ENCODE measurements around the gene TOP1.

DNA sequence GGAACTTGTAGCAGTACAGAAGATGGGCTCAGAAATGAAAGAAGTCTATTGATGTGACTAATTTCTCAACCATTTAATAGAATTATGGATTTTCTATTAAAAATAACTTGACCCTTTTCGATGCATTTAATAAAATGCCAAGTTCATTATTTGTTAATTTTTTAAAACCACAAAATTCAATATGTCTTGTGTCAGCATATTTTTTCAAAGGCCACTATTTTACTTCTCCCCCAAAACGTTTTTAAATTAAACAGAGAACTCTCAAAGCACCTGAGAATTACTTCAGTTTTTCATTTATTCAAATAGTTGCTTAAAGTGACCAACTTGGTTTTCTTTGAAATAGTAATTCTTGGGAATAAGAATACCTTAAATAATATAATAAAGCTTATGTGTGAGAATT, 8.6 kb downstream of the TOP1 start:
- TF ChIP-seq POLR2A (IDR thresholded peaks at IDR 0.05; ENCODE audit: low read length) (no peak), KDM1A (IDR thresholded peaks at IDR 0.05; ENCODE audit: low read depth) (no peak), JUNB (IDR thresholded peaks at IDR 0.05) (no peak), SMC3 (IDR thresholded peaks at IDR 0.05) (no peak), RAD21 (conservative IDR thresholded peaks at IDR 0.05 in 1 of 2, IDR thresholded peaks at IDR 0.05 in 1 of 2) (no peak)
- TF ChIP-seq, protein P1, sequence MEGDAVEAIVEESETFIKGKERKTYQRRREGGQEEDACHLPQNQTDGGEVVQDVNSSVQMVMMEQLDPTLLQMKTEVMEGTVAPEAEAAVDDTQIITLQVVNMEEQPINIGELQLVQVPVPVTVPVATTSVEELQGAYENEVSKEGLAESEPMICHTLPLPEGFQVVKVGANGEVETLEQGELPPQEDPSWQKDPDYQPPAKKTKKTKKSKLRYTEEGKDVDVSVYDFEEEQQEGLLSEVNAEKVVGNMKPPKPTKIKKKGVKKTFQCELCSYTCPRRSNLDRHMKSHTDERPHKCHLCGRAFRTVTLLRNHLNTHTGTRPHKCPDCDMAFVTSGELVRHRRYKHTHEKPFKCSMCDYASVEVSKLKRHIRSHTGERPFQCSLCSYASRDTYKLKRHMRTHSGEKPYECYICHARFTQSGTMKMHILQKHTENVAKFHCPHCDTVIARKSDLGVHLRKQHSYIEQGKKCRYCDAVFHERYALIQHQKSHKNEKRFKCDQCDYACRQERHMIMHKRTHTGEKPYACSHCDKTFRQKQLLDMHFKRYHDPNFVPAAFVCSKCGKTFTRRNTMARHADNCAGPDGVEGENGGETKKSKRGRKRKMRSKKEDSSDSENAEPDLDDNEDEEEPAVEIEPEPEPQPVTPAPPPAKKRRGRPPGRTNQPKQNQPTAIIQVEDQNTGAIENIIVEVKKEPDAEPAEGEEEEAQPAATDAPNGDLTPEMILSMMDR (IDR thresholded peaks at IDR 0.05) = no peak

Measured in A549 (cell line).